NK-92 treated with Interleukin-12 subunit alpha and Interleukin-12 subunit beta, amount 100 ng/mL, for 24 hours (cell line): ENCODE data around the gene TNFSF13.

ENCODE experiments used
- DNase-seq: peaks from one replicate; lab custom pipeline; 2025; lab: John Stamatoyannopoulos, UW

TNFSF13 gene, protein sequence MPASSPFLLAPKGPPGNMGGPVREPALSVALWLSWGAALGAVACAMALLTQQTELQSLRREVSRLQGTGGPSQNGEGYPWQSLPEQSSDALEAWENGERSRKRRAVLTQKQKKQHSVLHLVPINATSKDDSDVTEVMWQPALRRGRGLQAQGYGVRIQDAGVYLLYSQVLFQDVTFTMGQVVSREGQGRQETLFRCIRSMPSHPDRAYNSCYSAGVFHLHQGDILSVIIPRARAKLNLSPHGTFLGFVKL

DNA sequence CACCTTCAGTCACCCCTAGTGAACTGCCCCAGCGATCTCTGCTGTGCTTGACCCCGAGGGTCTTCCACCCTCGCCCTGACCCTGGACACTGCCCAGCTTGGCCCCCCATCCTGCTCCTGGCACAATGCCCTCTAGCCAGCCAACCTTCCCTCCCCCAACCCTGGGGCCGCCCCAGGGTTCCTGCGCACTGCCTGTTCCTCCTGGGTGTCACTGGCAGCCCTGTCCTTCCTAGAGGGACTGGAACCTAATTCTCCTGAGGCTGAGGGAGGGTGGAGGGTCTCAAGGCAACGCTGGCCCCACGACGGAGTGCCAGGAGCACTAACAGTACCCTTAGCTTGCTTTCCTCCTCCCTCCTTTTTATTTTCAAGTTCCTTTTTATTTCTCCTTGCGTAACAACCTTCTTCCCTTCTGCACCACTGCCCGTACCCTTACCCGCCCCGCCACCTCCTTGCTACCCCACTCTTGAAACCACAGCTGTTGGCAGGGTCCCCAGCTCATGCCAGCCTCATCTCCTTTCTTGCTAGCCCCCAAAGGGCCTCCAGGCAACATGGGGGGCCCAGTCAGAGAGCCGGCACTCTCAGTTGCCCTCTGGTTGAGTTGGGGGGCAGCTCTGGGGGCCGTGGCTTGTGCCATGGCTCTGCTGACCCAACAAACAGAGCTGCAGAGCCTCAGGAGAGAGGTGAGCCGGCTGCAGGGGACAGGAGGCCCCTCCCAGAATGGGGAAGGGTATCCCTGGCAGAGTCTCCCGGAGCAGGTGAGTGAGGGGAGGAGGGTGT is at the start of gene TNFSF13:
TNFSF13 (plus strand) TSS at position 207 of the 776 bp plus-strand sequence; CDS start at position 497, 290 bp downstream.
- DNase-seq = no peak

DNA sequence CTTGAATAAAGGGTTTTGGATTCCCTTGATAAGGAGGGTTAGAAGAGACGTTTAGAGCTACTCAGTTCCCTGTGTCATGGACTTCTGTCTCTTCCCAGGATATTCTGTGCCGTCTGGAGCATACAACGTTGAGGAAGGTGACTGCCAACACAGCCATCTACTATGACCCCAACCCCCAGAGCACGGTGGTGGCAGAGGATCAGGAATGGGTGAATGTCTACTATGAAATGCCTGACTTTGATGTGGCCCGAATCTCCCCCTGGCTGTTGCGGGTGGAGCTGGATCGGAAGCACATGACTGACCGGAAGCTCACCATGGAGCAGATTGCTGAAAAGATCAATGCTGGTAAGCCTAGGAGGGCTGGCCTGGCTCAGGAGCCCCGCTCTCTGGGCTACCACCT is 49.7 kb upstream of the TNFSF13 start:
- no peak for DNase-seq

DNA sequence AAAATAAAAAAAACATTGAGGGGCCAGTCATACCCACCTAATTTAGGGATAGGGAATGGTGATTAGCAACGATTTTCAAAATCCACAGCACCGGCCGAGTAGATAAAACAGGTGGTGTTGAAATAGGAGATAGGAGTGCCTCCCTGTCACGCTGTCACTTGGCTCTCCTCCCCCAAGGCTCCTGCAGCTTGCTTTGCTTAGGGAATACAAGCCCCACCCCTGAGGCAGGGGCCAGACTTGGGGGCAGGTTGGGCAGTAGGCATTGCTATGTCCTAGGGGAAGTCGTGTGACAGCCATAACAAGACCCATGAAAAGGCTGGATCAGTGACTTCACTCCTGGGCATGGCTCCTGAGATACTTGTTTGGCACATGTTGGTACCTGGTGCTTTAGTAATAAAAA is 48.6 kb upstream of the TNFSF13 start:
- no peak for DNase-seq

DNA sequence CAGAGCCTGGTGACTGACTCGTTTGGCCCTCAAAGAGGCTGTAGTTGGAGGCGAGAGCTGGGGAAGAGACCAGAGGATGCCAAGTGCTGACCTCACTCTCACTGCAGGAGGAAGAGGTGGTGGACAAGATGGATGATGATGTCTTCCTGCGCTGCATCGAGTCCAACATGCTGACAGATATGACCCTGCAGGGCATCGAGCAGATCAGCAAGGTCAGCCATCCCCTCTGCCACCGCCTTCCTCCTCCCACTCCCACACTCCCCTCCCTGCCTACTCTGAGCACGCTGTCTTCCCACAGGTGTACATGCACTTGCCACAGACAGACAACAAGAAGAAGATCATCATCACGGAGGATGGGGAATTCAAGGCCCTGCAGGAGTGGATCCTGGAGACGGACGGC is 47.4 kb upstream of the TNFSF13 start:
- no peak for DNase-seq

DNA sequence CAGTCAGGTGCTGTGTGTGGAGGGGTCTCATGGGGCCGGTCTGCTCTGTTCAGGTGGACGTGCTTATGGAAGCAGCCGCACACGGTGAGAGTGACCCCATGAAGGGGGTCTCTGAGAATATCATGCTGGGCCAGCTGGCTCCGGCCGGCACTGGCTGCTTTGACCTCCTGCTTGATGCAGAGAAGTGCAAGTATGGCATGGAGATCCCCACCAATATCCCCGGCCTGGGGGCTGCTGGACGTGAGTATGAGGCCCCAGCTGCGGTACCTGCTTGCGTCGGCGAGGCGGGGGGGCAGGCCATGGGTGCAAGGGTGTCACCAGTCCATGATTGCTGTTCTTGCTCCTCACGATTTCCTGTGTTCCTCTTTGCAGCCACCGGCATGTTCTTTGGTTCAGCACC is 46.4 kb upstream of the TNFSF13 start:
- DNase-seq = no peak

DNA sequence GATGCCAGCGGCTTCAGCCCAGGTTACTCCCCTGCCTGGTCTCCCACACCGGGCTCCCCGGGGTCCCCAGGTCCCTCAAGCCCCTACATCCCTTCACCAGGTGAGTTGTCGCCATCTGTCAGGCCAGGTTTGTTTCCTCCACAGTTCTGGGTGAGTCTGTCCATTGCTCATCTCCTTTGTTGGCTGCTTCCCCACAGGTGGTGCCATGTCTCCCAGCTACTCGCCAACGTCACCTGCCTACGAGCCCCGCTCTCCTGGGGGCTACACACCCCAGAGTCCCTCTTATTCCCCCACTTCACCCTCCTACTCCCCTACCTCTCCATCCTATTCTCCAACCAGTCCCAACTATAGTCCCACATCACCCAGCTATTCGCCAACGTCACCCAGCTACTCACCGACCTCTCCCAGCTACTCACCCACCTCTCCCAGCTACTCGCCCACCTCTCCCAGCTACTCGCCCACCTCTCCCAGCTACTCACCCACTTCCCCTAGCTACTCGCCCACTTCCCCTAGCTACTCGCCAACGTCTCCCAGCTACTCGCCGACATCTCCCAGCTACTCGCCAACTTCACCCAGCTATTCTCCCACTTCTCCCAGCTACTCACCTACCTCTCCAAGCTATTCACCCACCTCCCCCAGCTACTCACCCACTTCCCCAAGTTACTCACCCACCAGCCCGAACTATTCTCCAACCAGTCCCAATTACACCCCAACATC is 45.6 kb upstream of the TNFSF13 start:
- no peak for DNase-seq

DNA sequence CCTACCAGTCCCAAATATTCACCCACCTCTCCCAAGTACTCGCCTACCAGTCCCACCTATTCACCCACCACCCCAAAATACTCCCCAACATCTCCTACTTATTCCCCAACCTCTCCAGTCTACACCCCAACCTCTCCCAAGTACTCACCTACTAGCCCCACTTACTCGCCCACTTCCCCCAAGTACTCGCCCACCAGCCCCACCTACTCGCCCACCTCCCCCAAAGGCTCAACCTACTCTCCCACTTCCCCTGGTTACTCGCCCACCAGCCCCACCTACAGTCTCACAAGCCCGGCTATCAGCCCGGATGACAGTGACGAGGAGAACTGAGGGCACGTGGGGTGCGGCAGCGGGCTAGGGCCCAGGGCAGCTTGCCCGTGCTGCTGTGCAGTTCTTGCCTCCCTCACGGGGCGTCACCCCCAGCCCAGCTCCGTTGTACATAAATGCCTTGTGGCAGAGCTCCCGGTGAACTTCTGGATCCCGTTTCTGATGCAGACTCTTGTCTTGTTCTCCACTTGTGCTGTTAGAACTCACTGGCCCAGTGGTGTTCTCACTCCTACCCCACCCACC is 44.6 kb upstream of the TNFSF13 start:
- DNase-seq = no peak

DNA sequence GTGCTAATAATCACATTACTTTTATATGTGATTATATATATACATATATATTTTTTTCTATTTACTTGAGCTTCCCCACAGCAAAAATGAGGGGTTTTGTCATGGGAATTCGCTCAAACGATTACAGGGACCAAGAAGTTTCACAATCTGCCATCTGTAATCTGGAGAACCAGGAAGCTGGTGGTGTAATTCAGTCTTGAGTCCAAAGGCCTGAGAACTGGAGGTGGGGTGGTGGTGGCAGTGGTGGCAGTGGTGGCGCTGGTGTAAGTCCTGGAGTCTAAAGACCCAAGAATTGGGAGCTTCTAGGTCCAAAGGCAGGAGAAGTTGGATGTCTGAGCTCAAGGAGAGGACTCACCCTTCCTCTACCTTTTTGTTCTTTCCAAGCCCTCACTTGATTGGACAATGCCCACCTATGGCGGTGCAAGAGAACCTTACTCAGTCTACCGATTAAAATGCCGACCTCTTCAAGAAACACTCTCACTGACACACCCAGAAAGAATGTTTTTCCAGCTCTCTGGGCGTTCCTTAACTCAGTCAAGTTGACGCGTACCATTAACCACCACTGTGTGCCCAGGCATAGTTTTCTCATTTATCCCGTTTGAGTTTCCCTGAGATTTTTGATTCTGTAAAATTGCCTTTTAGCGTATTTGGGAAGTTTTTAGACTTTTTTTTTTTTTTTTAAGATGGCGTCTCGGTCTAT is 42.5 kb upstream of the TNFSF13 start:
- DNase-seq = no peak

DNA sequence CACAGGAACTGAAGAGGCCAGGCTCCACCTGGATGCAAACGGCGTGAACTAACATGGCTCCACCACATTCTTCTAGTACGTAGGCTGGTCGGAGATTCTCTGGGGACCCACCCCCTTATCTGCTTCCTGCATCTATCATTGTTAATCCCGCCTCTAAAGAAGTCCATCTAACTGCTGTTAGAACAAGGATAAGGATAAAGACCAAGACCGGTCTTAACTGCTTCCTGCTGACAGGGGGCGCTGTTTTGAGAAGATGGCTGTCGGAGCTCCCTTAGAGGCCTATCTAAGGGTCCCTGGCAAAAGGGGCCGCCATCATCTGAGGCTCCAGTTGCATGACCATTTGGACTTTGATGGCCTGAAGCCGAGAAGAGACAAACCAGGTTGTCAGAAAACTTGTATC is 35.5 kb upstream of the TNFSF13 start:
- no peak for DNase-seq

DNA sequence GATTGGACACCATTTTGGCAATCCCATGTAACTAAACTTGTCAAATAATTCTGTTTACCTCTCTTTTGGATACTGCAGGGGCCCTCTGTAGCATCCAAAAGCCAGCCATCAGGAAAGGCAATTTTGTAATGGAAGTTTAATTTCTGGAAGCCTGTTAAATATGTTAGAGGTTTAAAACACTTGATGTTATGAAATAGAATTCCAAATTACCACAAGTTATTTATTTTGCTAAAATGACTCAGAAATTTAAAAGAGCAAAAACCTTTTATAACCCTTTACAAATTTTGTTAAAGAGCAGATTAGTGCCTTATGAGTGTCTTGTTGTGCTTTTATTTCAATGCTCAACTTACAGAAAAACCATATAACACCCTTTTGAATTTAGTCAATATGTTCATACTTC is 29.7 kb upstream of the TNFSF13 start:
- no peak for DNase-seq

DNA sequence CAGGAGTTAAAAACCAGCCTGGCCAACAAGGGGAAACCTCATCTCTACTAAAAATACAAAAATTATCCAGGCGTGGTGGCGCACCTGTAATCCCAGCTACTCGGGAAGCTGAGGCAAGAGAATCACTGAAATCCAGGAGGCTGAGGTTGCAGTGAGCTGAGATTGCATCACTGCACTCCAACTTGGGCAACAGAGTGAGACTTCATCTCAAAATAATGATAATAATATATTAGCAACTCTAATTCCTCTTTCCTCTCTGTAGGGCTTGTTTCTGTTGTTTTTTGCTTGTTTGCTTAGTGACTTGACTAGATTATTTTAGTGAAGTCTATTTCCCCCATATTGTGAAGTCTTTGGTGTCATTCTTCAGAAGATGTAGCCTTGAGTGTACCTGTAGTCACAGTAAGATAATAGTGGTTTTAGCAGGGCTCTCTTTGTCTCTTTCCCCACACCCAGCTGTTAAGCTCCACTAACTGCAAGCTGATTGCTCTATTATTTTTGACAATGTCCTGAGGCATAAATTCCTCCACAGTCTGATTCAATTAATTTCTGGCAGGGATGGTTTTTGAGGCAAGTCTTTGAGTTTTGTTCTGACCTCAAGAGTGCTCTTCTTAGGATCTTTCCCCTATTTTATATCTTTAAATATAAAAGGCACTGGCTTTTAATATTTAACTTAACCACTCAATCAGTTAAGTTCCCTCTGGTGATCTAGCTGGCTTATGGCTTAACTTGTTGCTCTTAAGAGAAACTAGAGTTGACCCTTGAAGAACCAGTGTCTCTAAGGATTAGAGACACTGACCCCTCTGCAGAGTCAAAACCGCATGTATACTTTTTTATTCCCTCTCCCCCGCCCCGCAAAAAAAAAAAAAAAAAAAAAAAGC is 28.3 kb upstream of the TNFSF13 start:
- no peak for DNase-seq

DNA sequence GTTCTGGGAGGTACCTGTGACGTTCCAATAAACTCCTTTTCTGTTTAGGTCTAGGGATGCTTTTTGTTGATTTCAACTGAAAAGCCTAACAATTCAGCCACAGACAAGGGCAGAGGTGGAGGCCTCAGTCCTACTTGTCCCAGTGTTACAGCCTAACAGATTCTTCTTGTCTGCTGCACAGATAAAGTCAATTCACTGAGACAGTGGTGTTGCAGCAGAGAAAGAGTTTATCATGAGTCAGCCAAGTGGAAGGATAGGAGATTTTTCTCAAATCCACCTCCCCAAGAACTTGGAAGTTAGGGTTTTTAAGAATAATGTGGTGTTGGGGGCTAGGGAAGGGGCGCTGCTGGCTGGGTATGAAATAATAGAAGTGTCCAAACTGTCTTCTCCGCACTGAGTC is 20.5 kb upstream of the TNFSF13 start:
- DNase-seq = no peak

DNA sequence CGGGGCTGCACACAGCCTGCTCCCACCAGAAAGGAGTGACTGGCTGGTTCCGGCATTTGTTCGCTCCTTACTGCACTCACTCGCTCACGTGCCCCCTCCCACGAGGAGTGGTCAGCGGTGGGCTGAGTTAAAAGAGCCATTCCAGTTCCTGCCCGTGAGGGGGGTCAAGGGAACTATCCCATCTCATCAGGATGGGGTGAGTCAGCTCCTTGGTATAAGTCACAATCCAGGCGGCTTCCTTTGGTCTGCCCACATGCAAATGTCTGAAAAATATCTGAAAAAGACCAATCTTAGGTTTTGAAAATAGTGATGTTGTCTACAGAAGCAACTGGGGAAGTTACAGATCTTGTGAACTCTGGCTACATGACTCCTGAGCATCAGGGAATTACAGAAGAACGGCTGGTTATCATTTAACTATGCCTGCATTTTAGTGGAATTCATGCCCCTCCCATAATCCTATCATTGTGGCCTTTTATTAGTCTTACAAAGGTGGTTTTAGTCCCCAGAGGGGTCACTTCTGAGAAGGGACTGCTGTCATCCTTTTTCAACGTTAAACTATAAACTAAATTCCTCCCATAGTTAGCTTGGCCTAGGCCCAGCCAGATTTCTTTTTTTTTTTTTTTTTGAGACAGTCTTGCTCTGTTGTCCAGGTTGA is 19.5 kb upstream of the TNFSF13 start:
- no peak for DNase-seq

DNA sequence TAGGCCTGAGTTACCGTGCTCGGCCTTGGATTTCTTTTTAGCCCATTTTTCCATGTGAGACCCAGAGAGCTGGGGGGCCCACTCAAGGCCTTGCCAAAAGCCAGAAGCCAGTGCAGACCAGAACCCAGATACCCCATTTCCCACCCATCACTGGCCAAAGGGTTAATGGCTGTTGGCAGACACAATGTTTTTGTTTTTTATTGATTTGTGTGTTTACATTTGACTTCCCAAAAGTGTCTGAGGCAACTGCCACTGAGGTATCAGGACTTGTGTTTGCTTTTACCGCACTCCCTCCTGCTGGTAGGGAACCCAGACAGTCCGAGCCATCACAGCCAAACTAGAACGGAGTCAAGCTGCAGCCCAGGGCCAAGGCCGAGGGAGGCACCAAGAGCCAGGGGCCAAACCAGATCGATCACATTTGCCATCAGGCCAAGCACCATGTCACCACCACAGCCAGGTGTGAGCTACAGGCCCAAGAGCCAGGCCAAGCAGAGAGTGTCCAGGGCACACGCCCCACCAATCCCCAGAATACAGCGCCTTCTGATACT is 17.4 kb upstream of the TNFSF13 start:
- no peak for DNase-seq

DNA sequence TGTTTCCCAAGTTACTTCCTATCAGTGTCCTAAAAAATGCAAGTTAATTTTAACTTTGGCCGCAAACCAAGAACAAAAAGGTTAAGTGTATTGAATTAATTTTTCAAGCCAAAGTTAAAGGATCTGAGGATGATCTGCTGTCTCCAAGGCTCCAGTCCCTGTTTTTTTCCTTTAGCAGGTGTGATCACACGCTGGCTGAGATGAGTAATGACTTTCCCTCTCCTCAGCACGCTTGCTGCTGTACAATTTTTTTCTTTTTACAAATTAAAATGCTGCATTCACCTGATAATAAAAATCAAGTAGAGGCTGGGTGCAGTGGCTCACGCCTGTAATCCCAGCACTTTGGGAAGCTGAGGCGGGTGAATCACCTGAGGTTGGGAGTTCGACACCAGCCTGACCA is 13.6 kb upstream of the TNFSF13 start:
- DNase-seq = no peak

DNA sequence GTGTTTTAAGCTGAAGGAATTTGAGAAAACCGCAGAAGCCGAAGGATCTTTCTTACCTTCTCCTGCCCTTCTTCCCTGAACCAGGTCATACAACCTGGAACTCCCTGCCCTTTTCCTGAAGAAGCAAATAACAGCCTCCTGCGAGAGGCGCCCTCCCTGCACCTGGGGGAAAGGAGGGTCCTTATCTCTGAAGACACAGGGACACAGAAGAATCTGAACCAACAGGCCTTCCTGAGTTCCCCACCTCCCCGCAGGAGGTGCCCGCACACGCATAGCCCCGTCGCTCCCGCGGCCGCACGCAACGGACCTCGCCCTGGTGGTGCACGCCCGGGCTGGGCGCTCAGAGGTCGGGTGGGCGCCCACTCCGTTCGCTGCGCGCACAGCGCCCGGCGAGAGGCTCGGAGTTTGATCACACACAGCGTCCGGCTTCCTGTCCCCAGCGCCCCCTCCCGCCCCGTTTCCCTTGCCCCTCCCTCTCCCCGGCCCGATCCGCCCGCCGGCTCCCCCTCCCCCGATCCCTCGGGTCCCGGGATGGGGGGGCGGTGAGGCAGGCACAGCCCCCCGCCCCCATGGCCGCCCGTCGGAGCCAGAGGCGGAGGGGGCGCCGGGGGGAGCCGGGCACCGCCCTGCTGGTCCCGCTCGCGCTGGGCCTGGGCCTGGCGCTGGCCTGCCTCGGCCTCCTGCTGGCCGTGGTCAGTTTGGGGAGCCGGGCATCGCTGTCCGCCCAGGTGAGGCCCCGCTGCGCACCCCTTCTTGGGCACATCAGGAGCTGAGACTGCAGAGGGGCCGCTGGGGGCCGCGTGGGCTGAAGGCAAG is 9.8 kb upstream of the TNFSF13 start, which contains the start of gene TNFSF12:
TNFSF12 (plus strand) TSS at position 474 of the 816 bp plus-strand sequence; CDS start at position 570, 96 bp downstream.
- DNase-seq = peak; percentile 3

DNA sequence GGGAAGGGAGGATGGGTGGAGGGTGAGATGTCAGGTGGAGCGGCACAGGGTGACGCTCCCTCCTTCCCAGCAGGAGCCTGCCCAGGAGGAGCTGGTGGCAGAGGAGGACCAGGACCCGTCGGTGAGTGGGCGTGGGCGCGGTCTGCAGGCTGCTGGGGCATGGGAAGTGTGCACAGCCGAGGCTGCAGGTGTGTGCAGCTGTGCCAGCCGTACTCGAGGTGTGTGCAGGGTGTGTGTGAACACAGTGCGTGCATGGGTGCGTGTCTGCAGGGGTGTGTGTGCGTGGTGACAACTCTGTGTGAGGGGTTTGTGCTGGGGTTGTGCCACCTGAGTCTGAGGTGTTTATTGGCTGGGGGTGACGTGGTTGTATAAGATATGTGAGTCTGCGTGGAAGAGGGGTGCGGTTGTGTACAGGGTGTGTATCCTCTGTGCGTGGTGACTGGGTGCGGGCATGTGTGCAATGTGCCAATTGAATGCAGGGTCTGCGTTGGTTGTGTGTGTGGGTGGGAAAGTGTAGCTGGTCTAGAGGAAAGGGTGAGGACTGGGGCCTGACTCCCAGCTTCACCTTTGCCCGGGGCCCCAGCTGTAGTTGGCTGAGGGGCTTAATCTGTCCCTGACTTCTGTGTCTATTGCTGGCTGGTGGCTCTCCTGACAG is 9.0 kb upstream of the TNFSF13 start:
- DNase-seq = no peak

DNA sequence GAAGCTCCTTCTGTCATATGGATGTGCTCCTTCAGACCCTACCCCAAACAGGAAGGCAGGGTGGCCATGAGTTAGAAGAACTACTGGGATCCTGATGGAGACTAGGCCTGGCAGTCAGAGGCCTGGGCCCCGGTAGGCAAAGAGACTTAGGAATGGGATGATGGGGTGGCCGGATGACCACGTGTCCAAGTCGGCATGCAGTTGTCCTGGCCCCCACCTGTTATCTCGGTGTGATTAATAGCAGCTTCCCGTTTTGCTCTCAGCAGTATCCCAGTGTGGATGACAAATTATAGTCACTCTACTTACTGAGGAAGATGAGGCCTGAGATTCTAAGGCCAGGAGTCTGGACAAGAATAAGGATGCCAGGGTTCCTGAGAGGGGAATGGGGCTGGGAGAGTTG is 8.2 kb upstream of the TNFSF13 start:
- no peak for DNase-seq

DNA sequence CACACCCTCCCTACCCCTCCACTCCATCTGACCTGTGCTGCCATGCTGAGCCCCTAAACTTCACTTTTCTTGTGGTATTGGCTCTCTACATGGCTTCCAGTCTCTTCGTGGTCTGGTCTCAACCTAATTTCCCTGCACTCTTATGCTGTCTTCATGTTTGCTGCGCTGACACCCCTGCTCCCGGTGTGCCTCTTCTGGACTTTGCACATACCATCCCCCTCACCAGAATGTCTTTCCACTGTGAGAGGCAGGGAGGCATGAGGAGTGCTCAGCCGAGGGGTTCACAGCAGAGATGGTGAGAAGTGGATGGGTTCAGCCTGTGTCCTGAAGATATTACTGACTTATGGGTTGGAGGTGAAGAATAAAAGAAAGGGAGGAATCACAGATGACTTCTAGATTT is 7.2 kb upstream of the TNFSF13 start:
- DNase-seq = no peak
